Measurements from ENCODE around the gene BOLA1. TPM values are rescaled to one million over a fixed set of nuclear protein-coding genes. Genes with fewer than 3 reads are reported as not detected.
A peak's percentile ranks its signal among the peaks of the same experiment; 100 is the strongest.

Gene BOLA1
- total RNA-seq, 2 donors from 2014 or later, result 25.7 to 46.0 TPM

- peak overlapping the region; percentile 88 to 100 for H3K27ac ChIP-seq
- ATAC-seq (ENCODE audit: insufficient number of reproducible peaks, low FRiP score, low read depth) (peak; percentile 87), DNase-seq (ENCODE audit: low spot score) (peak; percentile 69)
- H3K4me1 ChIP-seq (ENCODE audit: control insufficient read depth in 1 of 2, low read depth in 2 of 2), result peaks cover 6 to 21% of the 10 kb centered on the region in 2 donors
- no peaks in the 10 kb centered on the region for H3K9me3 ChIP-seq
- no peaks in the 10 kb centered on the region for H3K27me3 ChIP-seq (replicated peaks; ENCODE audit: insufficient read depth)
- no peak for TF ChIP-seq CTCF (IDR thresholded peaks at IDR 0.05)
- H3K4me3 ChIP-seq, result peak overlapping the region; percentile 76
- no peaks in the 10 kb centered on the region for H3K36me3 ChIP-seq
Observed at GRCh38 chr1:149887456-149888246, 11.7 kb upstream of the BOLA1 start.

- peak; percentile 46 for ATAC-seq (ENCODE audit: insufficient number of reproducible peaks, low FRiP score, low read depth)
- no peaks in the 10 kb centered on the region for H3K36me3 ChIP-seq
- no peaks in the 10 kb centered on the region for H3K9me3 ChIP-seq
- H3K27me3 ChIP-seq (replicated peaks; ENCODE audit: insufficient read depth), result no peaks in the 10 kb centered on the region
- peak overlapping the region; percentile 76 for H3K4me3 ChIP-seq
- peak overlapping the region; percentile 88 to 100 for H3K27ac ChIP-seq
- peak; percentile 60 for TF ChIP-seq CTCF (IDR thresholded peaks at IDR 0.05)
- DNase-seq (ENCODE audit: low spot score), result peak; percentile 58
- H3K4me1 ChIP-seq (ENCODE audit: control insufficient read depth in 1 of 2, low read depth in 2 of 2), result peaks cover 6 to 17% of the 10 kb centered on the region in 2 donors
Observed at GRCh38 chr1:149888247-149888998, 10.9 kb upstream of the BOLA1 start.

GRCh38 chr1:149888999-149889289 lies 10.4 kb upstream of the BOLA1 start:
- no peaks in the 10 kb centered on the region for H3K27me3 ChIP-seq (replicated peaks; ENCODE audit: insufficient read depth)
- H3K4me3 ChIP-seq, result peak overlapping the region; percentile 76
- H3K27ac ChIP-seq, result peak overlapping the region; percentile 88 to 100
- ATAC-seq (ENCODE audit: insufficient number of reproducible peaks, low FRiP score, low read depth), result no peak
- peaks cover 6 to 12% of the 10 kb centered on the region in 2 donors for H3K4me1 ChIP-seq (ENCODE audit: control insufficient read depth in 1 of 2, low read depth in 2 of 2)
- no peak for TF ChIP-seq CTCF (IDR thresholded peaks at IDR 0.05)
- no peak for DNase-seq (ENCODE audit: low spot score)
- no peaks in the 10 kb centered on the region for H3K36me3 ChIP-seq
- H3K9me3 ChIP-seq, result no peaks in the 10 kb centered on the region

- H3K36me3 ChIP-seq, result no peaks in the 10 kb centered on the region
- no peak overlapping the region for H3K27ac ChIP-seq
- DNase-seq (ENCODE audit: low spot score) (no peak), ATAC-seq (ENCODE audit: insufficient number of reproducible peaks, low FRiP score, low read depth) (no peak)
- no peaks in the 10 kb centered on the region for H3K9me3 ChIP-seq
- no peak for TF ChIP-seq CTCF (IDR thresholded peaks at IDR 0.05)
- H3K4me1 ChIP-seq (ENCODE audit: control insufficient read depth in 1 of 2, low read depth in 2 of 2), result peaks cover 5 to 10% of the 10 kb centered on the region in 2 donors
- no peak overlapping the region for H3K4me3 ChIP-seq
- H3K27me3 ChIP-seq (replicated peaks; ENCODE audit: insufficient read depth), result no peaks in the 10 kb centered on the region
Observed at GRCh38 chr1:149896575-149896974, 2.8 kb upstream of the BOLA1 start.

GRCh38 chr1:149903836-149904491 lies 4.6 kb downstream of the BOLA1 start:
- H3K27ac ChIP-seq, result no peak overlapping the region
- H3K4me3 ChIP-seq, result no peak overlapping the region
- ATAC-seq (ENCODE audit: insufficient number of reproducible peaks, low FRiP score, low read depth) (no peak), DNase-seq (ENCODE audit: low spot score) (no peak)
- peaks cover 15% of the 10 kb centered on the region for H3K36me3 ChIP-seq
- no peak for TF ChIP-seq CTCF (IDR thresholded peaks at IDR 0.05)
- H3K27me3 ChIP-seq (replicated peaks; ENCODE audit: insufficient read depth), result no peaks in the 10 kb centered on the region
- H3K4me1 ChIP-seq (ENCODE audit: control insufficient read depth in 1 of 2, low read depth in 2 of 2), result peaks cover 5 to 10% of the 10 kb centered on the region in 2 donors
- H3K9me3 ChIP-seq, result no peaks in the 10 kb centered on the region
